PFSK-1 (cell line): ENCODE data around the gene GPR21.

Experiments used
- FOXP2 ChIP-seq: optimal IDR thresholded peaks from 2 replicates; pipeline ENCODE3; 2011; ENCODE audit warnings: borderline replicate concordance, control low read depth, inconsistent platforms; ENCODE audit not compliant: insufficient read depth; ENCODE audit errors: extremely low read length, extremely low read depth
- POLR2AphosphoS5 ChIP-seq: IDR thresholded peaks from 2 replicates; pipeline ENCODE4 v1.6.1; 2012; ENCODE audit warnings: low read depth, mild to moderate bottlenecking, control low read depth, low read length, moderate library complexity
- REST ChIP-seq, 2 experiments: IDR thresholded peaks; 2 replicates each; pipeline versions ENCODE4 v1.6.1 to v1.8.0; 2011 to 2012; ENCODE audit warnings: low read depth in 2 of 2, low read length in 2 of 2, control low read depth in 1 of 2, inconsistent platforms in 1 of 2, mild to moderate bottlenecking in 1 of 2, moderate library complexity in 1 of 2; ENCODE audit not compliant: insufficient read depth in 1 of 2
- TAF1 ChIP-seq: IDR thresholded peaks from 2 replicates; pipeline ENCODE4 v1.6.1; 2012; ENCODE audit warnings: low read length, control low read depth, borderline replicate concordance; ENCODE audit not compliant: insufficient read depth

GRCh38 chr9:123005964-123006363 lies 27.5 kb upstream of the GPR21 start:
- TF ChIP-seq REST (IDR thresholded peaks at IDR 0.05; ENCODE audit: insufficient read depth in 1 of 2, low read depth in 2 of 2, low read length in 2 of 2) (no peak), POLR2AphosphoS5 (no peak), TAF1 (no peak), FOXP2 (no peak)
